ENCODE data around the gene SPATA13. TPM values are rescaled to one million over a fixed set of nuclear protein-coding genes. Genes with fewer than 3 reads are reported as not detected.

The SPATA13 gene
- total and polyA plus RNA-seq, 2 donors (not counting 3 experiments of a cell fraction or from before 2014, with no cell fraction given): 6.6 to 12.9 TPM

DNA sequence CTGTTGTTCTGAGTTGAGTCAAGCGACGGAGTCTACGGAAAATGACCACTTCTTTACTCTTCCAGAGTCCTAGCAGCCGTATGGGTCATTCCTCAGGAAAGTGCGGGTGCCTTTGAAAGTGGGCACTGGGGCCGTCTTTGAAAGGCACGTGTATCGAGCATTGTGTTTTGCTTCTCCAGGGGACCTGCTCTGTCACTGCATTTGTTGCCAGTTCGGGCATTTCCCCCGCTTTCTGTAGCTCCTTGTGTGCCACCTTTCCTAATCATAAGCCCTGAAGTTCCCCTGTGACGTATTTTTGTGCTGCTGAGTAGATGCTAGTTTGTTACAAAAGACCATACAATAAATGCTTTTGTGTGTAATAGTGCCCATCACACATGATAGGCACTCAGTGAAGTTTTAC lies 24.4 kb downstream of the SPATA13 start:
- no peak overlapping the region for H3K9ac ChIP-seq (replicated peaks; ENCODE audit: extremely low read depth, insufficient read depth, low read length)
- no TSS peak for BruUV-seq (replicated peaks)
- no peak overlapping the region for H2AFZ ChIP-seq (ENCODE audit: low read depth, low read length)
- TF ChIP-seq GATA2 (IDR thresholded peaks at IDR 0.05; ENCODE audit: insufficient read depth, insufficient read length, low read depth, low read length): no peak
- no peak for TF ChIP-seq MYC (IDR thresholded peaks at IDR 0.05; ENCODE audit: low read depth, low read length)
- no peak for TF ChIP-seq FOS (IDR thresholded peaks at IDR 0.05; ENCODE audit: borderline replicate concordance, insufficient read depth, low read length)
- TF ChIP-seq CTCF (IDR thresholded peaks at IDR 0.05; ENCODE audit: extremely low read depth in 1 of 2, insufficient read depth in 1 of 2, low read depth in 1 of 2, low read length in 2 of 2): no peak
- no peak for TF ChIP-seq POLR2A (IDR thresholded peaks at IDR 0.05; ENCODE audit: low read depth, low read length)
- no peak for TF ChIP-seq POLR2AphosphoS5 (IDR thresholded peaks at IDR 0.05; ENCODE audit: insufficient read depth, low read depth, low read length)
- no peak for TF ChIP-seq EZH2 (IDR thresholded peaks at IDR 0.05; ENCODE audit: borderline replicate concordance, low read depth, low read length, severe bottlenecking)
- H3K9me1 ChIP-seq (replicated peaks; ENCODE audit: control insufficient read depth, extremely low read depth, insufficient read depth, low read length): no peaks in the 10 kb centered on the region
- dilution Hi-C loops (cut with MboI; ENCODE audit: extremely low pct_ligation_motif_present, low sequenced_read_pairs) (no loop called here), intact Hi-C loops (cut with micrococcal nuclease) (no loop called here)
- H3K36me3 ChIP-seq (ENCODE audit: control insufficient read depth in 2 of 2, extremely low read depth in 1 of 2, insufficient read depth in 2 of 2, low read length in 2 of 2): no peaks in the 10 kb centered on the region
- H3K27ac ChIP-seq (ENCODE audit: insufficient read depth, low read depth, low read length): no peak overlapping the region
- no peak overlapping the region for H3K4me2 ChIP-seq (ENCODE audit: insufficient read depth, low read length)
- no peaks in the 10 kb centered on the region for H3K9me3 ChIP-seq (replicated peaks; ENCODE audit: control insufficient read depth, insufficient read depth, low read length)
- H4K20me1 ChIP-seq (replicated peaks; ENCODE audit: control insufficient read depth, extremely low read depth, insufficient read depth, low read length): no peaks in the 10 kb centered on the region
- no peaks in the 10 kb centered on the region for H3K27me3 ChIP-seq (ENCODE audit: control insufficient read depth in 2 of 2, insufficient read depth in 2 of 2, low read length in 2 of 2)
- peaks cover 2% of the 10 kb centered on the region for H3K4me1 ChIP-seq (ENCODE audit: control insufficient read depth, extremely low read depth, insufficient read depth, low read length)
- FAIRE-seq (no peak), DNase-seq (ENCODE audit: low read depth, low spot score) (no peak)
- CTCF ChIA-PET: interaction anchor here (1.3 kb wide), 1 partner anchor 26 kb away, joined by 3 read pairs; no protein-coding TSS in a partner anchor
- no peak overlapping the region for H3K4me3 ChIP-seq (replicated peaks in 1 of 3; ENCODE audit: insufficient read depth in 1 of 3, low read depth in 1 of 3, low read length in 3 of 3)
- H3K79me2 ChIP-seq (ENCODE audit: control insufficient read depth, insufficient read depth, low read length): peaks cover 15% of the 10 kb centered on the region
- POLR2A ChIA-PET: no interaction called here

Data from endothelial cell of umbilical vein (primary cell).